ENCODE results near the gene PHRF1.

PHRF1 gene

DNA sequence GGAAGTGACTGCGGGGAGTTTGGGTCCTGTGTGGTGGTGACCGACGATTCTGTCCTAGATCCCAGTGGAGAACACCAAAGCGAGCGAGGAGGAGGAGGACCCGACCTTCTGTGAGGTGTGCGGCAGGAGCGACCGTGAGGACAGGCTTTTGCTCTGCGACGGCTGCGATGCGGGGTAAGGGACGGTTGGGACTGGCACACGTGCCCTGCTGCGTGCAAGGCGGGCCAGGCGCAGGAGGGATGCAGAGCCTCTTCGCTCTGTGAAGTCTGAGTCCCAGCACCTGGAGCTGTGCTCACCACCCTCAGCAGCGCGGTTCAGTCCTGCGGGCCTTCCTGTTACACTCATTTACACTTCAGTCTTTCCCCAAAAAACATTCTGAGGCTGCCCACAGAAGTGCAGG, 16.2 kb downstream of the PHRF1 start:
- no peak for DNase-seq
- POLR2A ChIA-PET = interaction anchor here (0.6 to 1.2 kb wide), 2 partner anchors 24 to 33 kb away, joined by 3 read pairs; no protein-coding TSS in a partner anchor
- CTCF ChIA-PET = no interaction called here

DNA sequence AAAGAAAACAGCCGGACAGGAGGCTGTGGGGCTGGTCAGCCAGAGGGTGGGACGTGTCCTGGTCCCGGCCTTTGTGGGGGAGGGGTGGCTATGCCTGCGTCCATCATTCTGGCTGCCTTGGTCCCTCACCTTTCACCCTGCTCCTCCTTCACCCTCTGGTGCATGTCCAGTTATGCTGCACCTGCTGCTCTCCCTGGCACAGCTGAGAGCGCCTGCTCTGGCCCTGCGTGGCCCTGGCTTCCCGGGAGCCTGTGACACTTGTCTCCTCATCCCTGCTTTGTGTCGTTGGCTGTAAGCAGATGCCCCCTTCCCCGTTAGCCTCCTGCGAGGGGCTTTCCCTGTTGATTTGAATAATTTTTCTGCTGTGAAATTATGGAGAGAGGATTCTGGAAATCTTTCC, 16.6 kb downstream of the PHRF1 start:
- WGBS (ENCODE audit: insufficient coverage) = 97% methylated on average over 6 of the region's 10 CpGs
- ChIA-PET CTCF (no interaction called here), POLR2A (interaction anchor here (0.6 kb wide), 1 partner anchor 23 kb away, joined by 3 read pairs; no protein-coding TSS in a partner anchor)
- DNase-seq = no peak
- Histone ChIP-seq H3K4me1 (ENCODE audit: control extremely low read depth in 1 of 4, control insufficient read depth in 4 of 4, insufficient read depth in 4 of 4, low read length in 3 of 4) (peaks cover 0 to 14% (median 2%) of the 10 kb centered on the region in 4 experiments), H3K27me3 (replicated peaks in 2 of 5; ENCODE audit: control insufficient read depth in 4 of 5, insufficient read depth in 5 of 5, low read length in 4 of 5) (no peaks in the 10 kb centered on the region), H3K27ac (ENCODE audit: insufficient read depth in 1 of 2, low read depth in 1 of 2, low read length in 2 of 2, poor library complexity in 1 of 2, severe bottlenecking in 2 of 2) (no peak overlapping the region), H3K9me3 (ENCODE audit: control extremely low read depth in 1 of 5, control insufficient read depth in 4 of 5, insufficient read depth in 2 of 5, low read depth in 1 of 5, low read length in 4 of 5) (no peaks in the 10 kb centered on the region), H3K4me3 (ENCODE audit: control insufficient read depth in 1 of 7, extremely low read depth in 1 of 7, insufficient read depth in 4 of 7, low read depth in 2 of 7, low read length in 6 of 7) (no peak overlapping the region), H3K36me3 (ENCODE audit: control insufficient read depth in 4 of 4, insufficient read depth in 4 of 4, low read length in 3 of 4) (peaks cover 11 to 81% (median 65%) of the 10 kb centered on the region in 4 experiments)

More for the DNA sequence above, 16.2 kb downstream of the PHRF1 start:
- no peaks in the 10 kb centered on the region for H3K9me3 ChIP-seq (ENCODE audit: control extremely low read depth in 1 of 5, control insufficient read depth in 4 of 5, insufficient read depth in 2 of 5, low read depth in 1 of 5, low read length in 4 of 5)
- no peaks in the 10 kb centered on the region for H3K27me3 ChIP-seq (replicated peaks in 2 of 5; ENCODE audit: control insufficient read depth in 4 of 5, insufficient read depth in 5 of 5, low read length in 4 of 5)
- H3K4me1 ChIP-seq (ENCODE audit: control extremely low read depth in 1 of 4, control insufficient read depth in 4 of 4, insufficient read depth in 4 of 4, low read length in 3 of 4) = peaks cover 0 to 16% (median 2%) of the 10 kb centered on the region in 4 experiments
- H3K27ac ChIP-seq (ENCODE audit: insufficient read depth in 1 of 2, low read depth in 1 of 2, low read length in 2 of 2, poor library complexity in 1 of 2, severe bottlenecking in 2 of 2) = no peak overlapping the region
- 97% methylated on average over 20 of the region's 22 CpGs for WGBS (ENCODE audit: insufficient coverage)
- peaks cover 11 to 81% (median 66%) of the 10 kb centered on the region in 4 experiments for H3K36me3 ChIP-seq (ENCODE audit: control insufficient read depth in 4 of 4, insufficient read depth in 4 of 4, low read length in 3 of 4)
- H3K4me3 ChIP-seq (ENCODE audit: control insufficient read depth in 1 of 7, extremely low read depth in 1 of 7, insufficient read depth in 4 of 7, low read depth in 2 of 7, low read length in 6 of 7) = no peak overlapping the region

DNA sequence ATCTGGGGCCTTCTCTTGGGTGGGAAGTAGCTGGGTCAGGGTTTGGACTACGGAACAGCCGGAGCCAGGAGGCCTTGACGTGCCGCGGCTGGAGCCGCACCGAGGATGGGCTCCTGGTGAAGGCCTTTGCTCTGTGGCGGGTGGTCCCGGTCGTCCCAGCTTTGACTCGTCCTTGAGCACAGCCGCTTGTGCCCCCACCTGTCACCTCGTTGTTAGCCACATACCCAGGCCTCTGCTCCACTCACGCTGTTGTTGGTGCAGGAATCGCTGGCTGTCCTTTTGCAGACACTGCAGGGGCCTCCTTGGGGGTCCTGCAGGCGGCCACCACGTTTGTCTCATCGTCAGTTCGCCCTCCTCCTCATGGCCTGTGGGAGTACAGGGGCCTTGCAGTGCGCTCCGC, 17.1 kb downstream of the PHRF1 start:
- CTCF ChIA-PET = no interaction called here
- POLR2A ChIA-PET = no interaction called here

DNA sequence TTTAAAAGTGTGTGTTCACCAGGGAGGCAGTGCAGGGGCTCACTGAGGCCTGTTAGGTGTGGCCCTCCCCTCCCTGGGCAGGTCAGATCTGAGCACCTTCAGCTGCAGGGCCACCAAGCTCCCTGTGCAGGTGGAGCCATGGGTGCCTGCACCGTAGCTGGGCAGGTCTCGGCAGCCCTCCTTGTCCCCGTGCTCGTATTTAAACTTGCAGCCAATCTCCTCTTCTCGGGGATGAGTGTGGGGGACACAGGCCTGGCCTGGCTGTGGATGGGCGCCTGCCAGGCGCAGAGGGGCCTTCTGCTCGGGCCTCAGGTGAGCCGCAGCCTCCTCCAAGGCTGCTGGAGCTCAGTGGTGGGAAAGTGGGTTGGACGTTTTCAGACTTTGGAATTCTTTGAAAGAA, 19.1 kb downstream of the PHRF1 start:
- H3K36me3 ChIP-seq (ENCODE audit: control insufficient read depth in 4 of 4, insufficient read depth in 4 of 4, low read length in 3 of 4) = peaks cover 14 to 83% (median 66%) of the 10 kb centered on the region in 4 experiments
- H3K27ac ChIP-seq (ENCODE audit: insufficient read depth in 1 of 2, low read depth in 1 of 2, low read length in 2 of 2, poor library complexity in 1 of 2, severe bottlenecking in 2 of 2) = no peak overlapping the region
- no peak for DNase-seq
- WGBS (ENCODE audit: insufficient coverage) = 99% methylated on average over 9 of the region's 10 CpGs
- ChIA-PET POLR2A (no interaction called here), CTCF (interaction anchor here (1.3 to 1.6 kb wide), 3 partner anchors 9 to 31 kb away, joined by 4 to 6 read pairs (median 4); no protein-coding TSS in a partner anchor)
- H3K4me3 ChIP-seq (ENCODE audit: control insufficient read depth in 1 of 7, extremely low read depth in 1 of 7, insufficient read depth in 4 of 7, low read depth in 2 of 7, low read length in 6 of 7) = no peak overlapping the region
- H3K4me1 ChIP-seq (ENCODE audit: control extremely low read depth in 1 of 4, control insufficient read depth in 4 of 4, insufficient read depth in 4 of 4, low read length in 3 of 4) = peaks cover 0 to 12% (median 2%) of the 10 kb centered on the region in 4 experiments
- no peaks in the 10 kb centered on the region for H3K9me3 ChIP-seq (ENCODE audit: control extremely low read depth in 1 of 5, control insufficient read depth in 4 of 5, insufficient read depth in 2 of 5, low read depth in 1 of 5, low read length in 4 of 5)
- H3K27me3 ChIP-seq (replicated peaks in 2 of 5; ENCODE audit: control insufficient read depth in 4 of 5, insufficient read depth in 5 of 5, low read length in 4 of 5) = no peaks in the 10 kb centered on the region

More for the DNA sequence above, 17.1 kb downstream of the PHRF1 start:
- WGBS (ENCODE audit: insufficient coverage) = 99% methylated on average over 21 of the region's 21 CpGs
- Histone ChIP-seq H3K27me3 (replicated peaks in 2 of 5; ENCODE audit: control insufficient read depth in 4 of 5, insufficient read depth in 5 of 5, low read length in 4 of 5) (no peaks in the 10 kb centered on the region), H3K27ac (ENCODE audit: insufficient read depth in 1 of 2, low read depth in 1 of 2, low read length in 2 of 2, poor library complexity in 1 of 2, severe bottlenecking in 2 of 2) (no peak overlapping the region), H3K4me3 (ENCODE audit: control insufficient read depth in 1 of 7, extremely low read depth in 1 of 7, insufficient read depth in 4 of 7, low read depth in 2 of 7, low read length in 6 of 7) (no peak overlapping the region), H3K9me3 (ENCODE audit: control extremely low read depth in 1 of 5, control insufficient read depth in 4 of 5, insufficient read depth in 2 of 5, low read depth in 1 of 5, low read length in 4 of 5) (no peaks in the 10 kb centered on the region), H3K36me3 (ENCODE audit: control insufficient read depth in 4 of 4, insufficient read depth in 4 of 4, low read length in 3 of 4) (peaks cover 13 to 83% (median 68%) of the 10 kb centered on the region in 4 experiments), H3K4me1 (ENCODE audit: control extremely low read depth in 1 of 4, control insufficient read depth in 4 of 4, insufficient read depth in 4 of 4, low read length in 3 of 4) (peaks cover 0 to 12% (median 2%) of the 10 kb centered on the region in 4 experiments)
- DNase-seq = no peak

DNA sequence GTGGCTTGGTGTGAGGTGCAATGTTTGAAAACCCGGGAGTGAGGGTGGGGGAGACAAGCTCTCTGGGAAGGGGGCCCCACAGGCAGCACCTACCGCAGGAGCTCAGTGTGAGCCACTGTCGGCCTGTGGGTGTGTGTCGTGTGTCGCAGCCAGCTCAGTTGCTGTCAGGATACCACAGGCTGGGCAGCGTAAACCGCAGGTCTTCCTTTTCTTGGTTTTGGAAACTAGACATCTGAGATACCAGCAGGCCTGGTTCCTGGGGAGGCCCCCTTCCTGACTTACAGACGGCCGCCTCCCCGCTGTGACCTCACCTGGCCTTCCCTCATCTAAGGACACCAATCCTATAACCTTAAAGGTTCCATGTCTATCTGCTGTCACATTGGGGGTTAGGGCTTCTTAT, 20.1 kb downstream of the PHRF1 start:
- H3K27ac ChIP-seq (ENCODE audit: insufficient read depth in 1 of 2, low read depth in 1 of 2, low read length in 2 of 2, poor library complexity in 1 of 2, severe bottlenecking in 2 of 2) = no peak overlapping the region
- POLR2A ChIA-PET = no interaction called here
- CTCF ChIA-PET = interaction anchor here (1.0 to 1.1 kb wide), 2 partner anchors 10 to 16 kb away, joined by 3 to 5 read pairs; no protein-coding TSS in a partner anchor

DNA sequence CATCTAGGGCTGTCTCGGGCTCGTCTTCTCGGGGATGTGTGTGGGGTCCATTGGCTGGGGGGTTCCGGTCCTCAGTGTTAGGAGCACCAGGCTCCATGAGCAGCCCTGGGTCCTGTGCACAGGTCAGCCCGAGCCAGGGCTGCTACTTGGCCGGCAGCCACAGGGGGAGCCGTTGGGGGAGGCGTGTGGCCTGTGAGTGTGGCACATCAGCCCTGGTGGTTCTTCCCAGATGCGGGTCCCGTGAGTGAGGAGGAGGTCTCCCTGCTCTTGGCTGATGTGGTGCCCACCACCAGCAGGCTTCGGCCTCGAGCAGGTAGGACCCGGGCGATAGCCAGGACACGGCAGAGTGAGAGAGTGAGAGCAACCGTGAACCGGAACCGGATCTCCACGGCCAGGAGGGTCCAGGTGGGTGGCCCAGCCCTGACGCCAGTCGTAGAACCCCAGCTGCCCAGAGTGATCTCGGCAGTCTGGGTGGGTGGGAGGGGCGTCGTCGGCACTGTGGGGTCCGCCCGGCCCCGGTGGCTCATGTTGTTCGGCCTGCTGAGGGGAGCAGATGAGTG, 21.0 kb downstream of the PHRF1 start:
- DNase-seq = no peak
- Histone ChIP-seq H3K4me3 (ENCODE audit: control insufficient read depth in 1 of 7, extremely low read depth in 1 of 7, insufficient read depth in 4 of 7, low read depth in 2 of 7, low read length in 6 of 7) (no peak overlapping the region), H3K27ac (ENCODE audit: insufficient read depth in 1 of 2, low read depth in 1 of 2, low read length in 2 of 2, poor library complexity in 1 of 2, severe bottlenecking in 2 of 2) (no peak overlapping the region), H3K36me3 (ENCODE audit: control insufficient read depth in 4 of 4, insufficient read depth in 4 of 4, low read length in 3 of 4) (peaks cover 20 to 86% (median 66%) of the 10 kb centered on the region in 4 experiments), H3K9me3 (ENCODE audit: control extremely low read depth in 1 of 5, control insufficient read depth in 4 of 5, insufficient read depth in 2 of 5, low read depth in 1 of 5, low read length in 4 of 5) (no peaks in the 10 kb centered on the region), H3K27me3 (replicated peaks in 2 of 5; ENCODE audit: control insufficient read depth in 4 of 5, insufficient read depth in 5 of 5, low read length in 4 of 5) (no peaks in the 10 kb centered on the region), H3K4me1 (ENCODE audit: control extremely low read depth in 1 of 4, control insufficient read depth in 4 of 4, insufficient read depth in 4 of 4, low read length in 3 of 4) (peaks cover 0 to 12% (median 2%) of the 10 kb centered on the region in 4 experiments)
- POLR2A ChIA-PET = no interaction called here
- CTCF ChIA-PET = no interaction called here
- over 99% methylated on average over 24 of the region's 29 CpGs for WGBS (ENCODE audit: insufficient coverage)

More for the DNA sequence above, 20.1 kb downstream of the PHRF1 start:
- H3K9me3 ChIP-seq (ENCODE audit: control extremely low read depth in 1 of 5, control insufficient read depth in 4 of 5, insufficient read depth in 2 of 5, low read depth in 1 of 5, low read length in 4 of 5) = no peaks in the 10 kb centered on the region
- peaks cover 0 to 12% (median 2%) of the 10 kb centered on the region in 4 experiments for H3K4me1 ChIP-seq (ENCODE audit: control extremely low read depth in 1 of 4, control insufficient read depth in 4 of 4, insufficient read depth in 4 of 4, low read length in 3 of 4)
- 81% methylated on average over 7 of the region's 10 CpGs for WGBS (ENCODE audit: insufficient coverage)
- H3K4me3 ChIP-seq (ENCODE audit: control insufficient read depth in 1 of 7, extremely low read depth in 1 of 7, insufficient read depth in 4 of 7, low read depth in 2 of 7, low read length in 6 of 7) = no peak overlapping the region
- H3K36me3 ChIP-seq (ENCODE audit: control insufficient read depth in 4 of 4, insufficient read depth in 4 of 4, low read length in 3 of 4) = peaks cover 14 to 81% (median 63%) of the 10 kb centered on the region in 4 experiments
- H3K27me3 ChIP-seq (replicated peaks in 2 of 5; ENCODE audit: control insufficient read depth in 4 of 5, insufficient read depth in 5 of 5, low read length in 4 of 5) = no peaks in the 10 kb centered on the region
- DNase-seq = no peak

DNA sequence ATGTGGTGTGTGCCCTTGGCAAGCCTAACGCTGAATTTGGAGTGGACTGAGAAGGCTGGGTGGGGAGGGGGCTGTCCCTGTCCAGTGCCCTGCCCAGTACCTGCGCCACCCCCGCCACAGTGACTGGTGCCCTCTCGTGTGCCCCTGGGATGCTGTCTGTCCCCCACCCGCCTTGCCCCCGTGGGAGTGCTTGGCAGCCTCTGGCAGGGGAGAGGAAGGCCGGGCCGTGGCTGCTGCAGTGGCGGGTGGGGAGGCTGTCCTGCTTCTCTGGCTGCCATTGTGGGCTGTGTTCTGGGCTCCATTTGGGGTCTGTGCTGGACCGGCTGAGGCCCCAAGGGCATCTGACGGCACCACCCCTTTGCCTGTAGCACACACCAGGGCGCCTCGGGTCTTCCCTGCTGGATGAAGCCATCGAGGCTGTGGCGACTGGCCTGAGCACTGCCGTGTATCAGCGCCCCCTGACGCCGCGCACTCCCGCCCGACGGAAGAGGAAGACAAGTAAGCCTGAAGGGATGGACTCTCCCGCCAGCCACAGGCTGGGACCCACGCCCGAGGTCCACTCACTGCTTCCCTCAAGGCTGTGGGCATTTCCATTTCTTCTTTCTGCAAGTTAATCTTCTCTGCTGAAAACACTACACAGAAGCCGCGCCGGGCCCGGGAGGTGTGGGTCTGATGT, 21.9 kb downstream of the PHRF1 start:
- H3K4me1 ChIP-seq (ENCODE audit: control extremely low read depth in 1 of 4, control insufficient read depth in 4 of 4, insufficient read depth in 4 of 4, low read length in 3 of 4) = peaks cover 0 to 12% (median 2%) of the 10 kb centered on the region in 4 experiments
- no peaks in the 10 kb centered on the region for H3K27me3 ChIP-seq (replicated peaks in 2 of 5; ENCODE audit: control insufficient read depth in 4 of 5, insufficient read depth in 5 of 5, low read length in 4 of 5)
- H3K4me3 ChIP-seq (ENCODE audit: control insufficient read depth in 1 of 7, extremely low read depth in 1 of 7, insufficient read depth in 4 of 7, low read depth in 2 of 7, low read length in 6 of 7) = no peak overlapping the region
- H3K36me3 ChIP-seq (ENCODE audit: control insufficient read depth in 4 of 4, insufficient read depth in 4 of 4, low read length in 3 of 4) = peaks cover 21 to 85% (median 65%) of the 10 kb centered on the region in 4 experiments
- H3K27ac ChIP-seq (ENCODE audit: insufficient read depth in 1 of 2, low read depth in 1 of 2, low read length in 2 of 2, poor library complexity in 1 of 2, severe bottlenecking in 2 of 2) = no peak overlapping the region
- POLR2A ChIA-PET = no interaction called here
- CTCF ChIA-PET = no interaction called here
- 99% methylated on average over 27 of the region's 30 CpGs for WGBS (ENCODE audit: insufficient coverage)
- no peak for DNase-seq
- no peaks in the 10 kb centered on the region for H3K9me3 ChIP-seq (ENCODE audit: control extremely low read depth in 1 of 5, control insufficient read depth in 4 of 5, insufficient read depth in 2 of 5, low read depth in 1 of 5, low read length in 4 of 5)

Data from common myeloid progenitor, CD34-positive (primary cell).